GM12878 (cell line): ENCODE measurements around the gene XPC. TPM values are rescaled to one million over a fixed set of nuclear protein-coding genes. Genes with fewer than 3 reads are reported as not detected.

Experiments
- CREM ChIP-seq: IDR thresholded peaks from 2 replicates; pipeline ENCODE4 v1.6.1; 2014; ENCODE audit warnings: antibody characterized with exemption, low read depth
- CUX1 ChIP-seq: IDR thresholded peaks from 2 replicates; pipeline ENCODE4 v1.6.1; 2012; ENCODE audit warnings: improper control_type of control experiment, low read depth, low read length; ENCODE audit not compliant: insufficient replicate concordance
- E4F1 ChIP-seq: fragments of 450-650 bp; IDR thresholded peaks from 2 replicates; pipeline ENCODE4 v1.6.1; 2018; ENCODE audit warnings: borderline replicate concordance, mild to moderate bottlenecking; ENCODE audit not compliant: partially characterized antibody
- PML ChIP-seq: IDR thresholded peaks from 2 replicates; pipeline ENCODE4 v1.6.1; 2012; ENCODE audit warnings: low read length, inconsistent platforms
- ZSCAN29 ChIP-seq: fragments of 450-650 bp; IDR thresholded peaks from 2 replicates; pipeline ENCODE4 v1.6.1; 2017; ENCODE audit warnings: mild to moderate bottlenecking, moderate library complexity
- polyA plus RNA-seq, 11 experiments: library from polyadenylated mRNA; depleted of rRNA in 4 of 11; unstranded in 6 of 11; stranded (reverse) in 5 of 11; fragments of >200 nt; fragmentation: Nextera tagmentation in 4 of 11; fragmentation: Illumina TruSeq in 1 of 11; extraction: Ambion mirVana in 4 of 11; extraction: Trizol in 1 of 11; gene quantifications; 1 replicate in 1 of 11; 2 replicates in 10 of 11; pipeline versions ENCODE4 v1.2.1 to v1.2.3, GENCODE V29; 2011 to 2016; ENCODE audit warnings: inconsistent platforms in 2 of 11, missing spikeins in 2 of 11, low read depth in 1 of 11
- total RNA-seq, 4 experiments: library from RNA; depleted of rRNA in 3 of 4; stranded (reverse); fragments of >200 nt in 3 of 4; fragmentation: Illumina TruSeq in 1 of 4; extraction: Trizol in 1 of 4; gene quantifications; 2 replicates each; pipeline versions ENCODE4 v1.2.1 to v1.2.3, GENCODE V29; 2013 to 2021

XPC gene
- total and polyA plus RNA-seq, 10 of the 15 experiments (the other 5 are each of a cell fraction or from before 2014, with no cell fraction given) = 4.0 to 48.3 (median 29.8) TPM

- no peak for TF ChIP-seq CUX1
- no peak for TF ChIP-seq PML
- TF ChIP-seq E4F1 = no peak
- no peak for TF ChIP-seq ZSCAN29
- TF ChIP-seq CREM = no peak
- TF ChIP-seq, all 136 proteins: peak for 0
Observed at GRCh38 chr3:14199641-14200040, 21.2 kb upstream of the XPC start (continued).
